Mucosa of rectum (tissue), 2 donors: ENCODE measurements around the gene RPS6KC1.
"Not testable (repeated sequence)": the region's sequence is repeated elsewhere in the genome, so short reads cannot be mapped to it uniquely, and the experiment has no call there.

Experiments
- H3K27ac ChIP-seq, 2 donors: one replicate each; pipeline ENCODE4 v1.7.0; 2013; ENCODE audit warnings: inconsistent platforms in 2 of 2, low read depth in 2 of 2, low read length in 2 of 2
- H3K27me3 ChIP-seq, 2 donors: one replicate each; pipeline ENCODE4 v1.7.0; 2013; ENCODE audit warnings: low read length in 2 of 2; ENCODE audit not compliant: control insufficient read depth in 2 of 2, insufficient read depth in 2 of 2
- H3K36me3 ChIP-seq, 2 donors: one replicate each; pipeline ENCODE4 v1.7.0; 2013; ENCODE audit warnings: low read length in 2 of 2; ENCODE audit not compliant: control insufficient read depth in 2 of 2, insufficient read depth in 2 of 2
- H3K4me1 ChIP-seq, 2 donors: one replicate each; pipeline ENCODE4 v1.7.0; 2013; ENCODE audit warnings: low read length in 2 of 2, mild to moderate bottlenecking in 1 of 2; ENCODE audit not compliant: control insufficient read depth in 2 of 2, insufficient read depth in 2 of 2
- H3K4me3 ChIP-seq, 2 donors: one replicate each; pipeline ENCODE4 v1.7.0; 2013; ENCODE audit warnings: low read length in 2 of 2
- H3K9ac ChIP-seq, 2 donors: one replicate each; pipeline ENCODE4 v1.7.0; 2013; ENCODE audit warnings: low read length in 2 of 2, low read depth in 1 of 2, mild to moderate bottlenecking in 1 of 2
- H3K9me3 ChIP-seq, 2 donors: one replicate each; pipeline ENCODE4 v1.7.0; 2013; ENCODE audit warnings: low read length in 2 of 2; ENCODE audit not compliant: control insufficient read depth in 2 of 2
- donor health status: healthy.
- donor health status: Normal muscosa, but diverticular disease.

RPS6KC1 gene

GRCh38 chr1:213200630-213201029, 149.6 kb downstream of the RPS6KC1 start:
- H3K4me1 ChIP-seq = no peaks in the 10 kb centered on the region
- H3K27me3 ChIP-seq = no peaks in the 10 kb centered on the region

GRCh38 chr1:213201380-213202155, 150.5 kb downstream of the RPS6KC1 start:
- Histone ChIP-seq H3K27ac (no peak overlapping the region), H3K9me3 (peaks cover 4% of the 10 kb centered on the region in 2 donors), H3K36me3 (peaks cover 0 to 6% of the 10 kb centered on the region in 2 donors), H3K27me3 (no peaks in the 10 kb centered on the region), H3K4me1 (no peaks in the 10 kb centered on the region), H3K9ac (no peak overlapping the region), H3K4me3 (no peak overlapping the region)

More at GRCh38 chr1:213200630-213201029, 149.6 kb downstream of the RPS6KC1 start:
- no peak overlapping the region for H3K4me3 ChIP-seq
- peaks cover 0 to 6% of the 10 kb centered on the region in 2 donors for H3K36me3 ChIP-seq
- H3K9me3 ChIP-seq = peaks cover 4% of the 10 kb centered on the region in 2 donors
- no peak overlapping the region for H3K9ac ChIP-seq
- no peak overlapping the region for H3K27ac ChIP-seq

GRCh38 chr1:213211201-213211600, 160.2 kb downstream of the RPS6KC1 start:
- peaks cover 2 to 3% of the 10 kb centered on the region in 2 donors for H3K36me3 ChIP-seq
- no peak overlapping the region for H3K27ac ChIP-seq
- no peaks in the 10 kb centered on the region for H3K27me3 ChIP-seq
- no peaks in the 10 kb centered on the region for H3K9me3 ChIP-seq
- H3K4me3 ChIP-seq = no peak overlapping the region
- H3K4me1 ChIP-seq = no peaks in the 10 kb centered on the region
- H3K9ac ChIP-seq = no peak overlapping the region

- H3K9me3 ChIP-seq, H3K4me1 ChIP-seq, H3K9ac ChIP-seq, H3K36me3 ChIP-seq, H3K27ac ChIP-seq, H3K27me3 ChIP-seq, H3K4me3 ChIP-seq: not testable (repeated sequence)
Observed at GRCh38 chr1:213219076-213219475, 168.0 kb downstream of the RPS6KC1 start.

GRCh38 chr1:213221209-213221608, 170.2 kb downstream of the RPS6KC1 start:
- no peak overlapping the region for H3K27ac ChIP-seq
- no peaks in the 10 kb centered on the region for H3K4me1 ChIP-seq
- H3K36me3 ChIP-seq = no peaks in the 10 kb centered on the region
- no peak overlapping the region for H3K9ac ChIP-seq
- no peaks in the 10 kb centered on the region for H3K27me3 ChIP-seq
- H3K9me3 ChIP-seq = no peaks in the 10 kb centered on the region
- no peak overlapping the region for H3K4me3 ChIP-seq

GRCh38 chr1:213227458-213227857, 176.4 kb downstream of the RPS6KC1 start:
- Histone ChIP-seq H3K9ac (no peak overlapping the region), H3K27ac (no peak overlapping the region), H3K36me3 (no peaks in the 10 kb centered on the region), H3K4me3 (no peak overlapping the region), H3K4me1 (no peaks in the 10 kb centered on the region), H3K9me3 (no peaks in the 10 kb centered on the region), H3K27me3 (no peaks in the 10 kb centered on the region)

- no peaks in the 10 kb centered on the region for H3K9me3 ChIP-seq
- H3K4me1 ChIP-seq = no peaks in the 10 kb centered on the region
- no peak overlapping the region for H3K27ac ChIP-seq
- H3K4me3 ChIP-seq = no peak overlapping the region
- no peaks in the 10 kb centered on the region for H3K27me3 ChIP-seq
- H3K36me3 ChIP-seq = peaks cover 2 to 5% of the 10 kb centered on the region in 2 donors
- H3K9ac ChIP-seq = no peak overlapping the region
Observed at GRCh38 chr1:213231795-213232231, 180.8 kb downstream of the RPS6KC1 start.

GRCh38 chr1:213242883-213243282, 191.8 kb downstream of the RPS6KC1 start:
- Histone ChIP-seq H3K36me3 (peaks cover 0 to 4% of the 10 kb centered on the region in 2 donors), H3K9me3 (no peaks in the 10 kb centered on the region), H3K27me3 (no peaks in the 10 kb centered on the region), H3K9ac (no peak overlapping the region), H3K27ac (no peak overlapping the region), H3K4me3 (no peak overlapping the region), H3K4me1 (no peaks in the 10 kb centered on the region)

- H3K36me3 ChIP-seq = peaks cover 0 to 4% of the 10 kb centered on the region in 2 donors
- H3K9ac ChIP-seq = no peak overlapping the region
- H3K4me3 ChIP-seq = no peak overlapping the region
- H3K4me1 ChIP-seq = no peaks in the 10 kb centered on the region
- no peak overlapping the region for H3K27ac ChIP-seq
- H3K9me3 ChIP-seq = no peaks in the 10 kb centered on the region
- no peaks in the 10 kb centered on the region for H3K27me3 ChIP-seq
Observed at GRCh38 chr1:213244664-213245091, 193.6 kb downstream of the RPS6KC1 start.

GRCh38 chr1:213245260-213245910, 194.3 kb downstream of the RPS6KC1 start:
- H3K9me3 ChIP-seq = no peaks in the 10 kb centered on the region
- H3K4me1 ChIP-seq = no peaks in the 10 kb centered on the region
- no peak overlapping the region for H3K27ac ChIP-seq
- no peak overlapping the region for H3K9ac ChIP-seq
- peaks cover 0 to 4% of the 10 kb centered on the region in 2 donors for H3K36me3 ChIP-seq
- no peaks in the 10 kb centered on the region for H3K27me3 ChIP-seq
- no peak overlapping the region for H3K4me3 ChIP-seq
